IMR-90 (cell line): ENCODE data around the gene STAT1. TPM values are rescaled to one million over a fixed set of nuclear protein-coding genes. Genes with fewer than 3 reads are reported as not detected.
A peak's percentile ranks its signal among the peaks of the same experiment; 100 is the strongest.

Experiments used
- ATAC-seq: fragments of 200-7000 bp; cut with Tn5 transposase; 2 replicates; pipeline ENCODE4 v1.9.1; 2020; ENCODE audit warnings: low read depth, mild to moderate bottlenecking, moderate library complexity
- BruUV-seq: library from RNA; stranded (reverse); fragments of 400-500 nt; replicated peaks from 2 replicates; lab custom pipeline; 2021; lab: Mats Ljungman, UMichigan
- CTCF ChIA-PET: fragments of 300-600 bp; formaldehyde crosslinking; extraction: SDS; loops from one replicate; lab custom pipeline; 2021; ENCODE audit warnings: antibody characterized with exemption; lab: Yijun Ruan, JAX
- POLR2A ChIA-PET: fragments of 300-600 bp; sonication (Branson Sonifier 250); formaldehyde crosslinking; loops from one replicate; lab custom pipeline; 2022; ENCODE audit warnings: antibody characterized with exemption; ENCODE audit not compliant: unreplicated experiment; lab: Charles Lee
- DNase-seq: peaks from one replicate; pipeline ENCODE4 v3.0.0; 2013
- H2AFZ ChIP-seq: replicated peaks from 2 replicates; pipeline ENCODE3; 2013; ENCODE audit warnings: low read length, mild to moderate bottlenecking; ENCODE audit not compliant: poor library complexity
- H2AK5ac ChIP-seq: 2 replicates; pipeline ENCODE4 v1.6.1; 2013; ENCODE audit warnings: low read depth, low read length, inconsistent platforms
- H2AK9ac ChIP-seq: replicated peaks from 2 replicates; pipeline ENCODE3; 2013; ENCODE audit warnings: mild to moderate bottlenecking, low read depth, low read length, moderate library complexity; ENCODE audit not compliant: poor library complexity
- H2BK120ac ChIP-seq: 2 replicates; pipeline ENCODE4 v1.6.1; 2013; ENCODE audit warnings: low read depth, low read length, inconsistent platforms
- H2BK15ac ChIP-seq: 3 replicates; pipeline ENCODE4 v1.6.1; 2013; ENCODE audit warnings: low read depth, low read length, inconsistent platforms
- H2BK20ac ChIP-seq: 2 replicates; pipeline ENCODE4 v1.6.1; 2013; ENCODE audit warnings: low read depth, mild to moderate bottlenecking, inconsistent platforms, low read length, moderate library complexity
- H2BK5ac ChIP-seq: 2 replicates; pipeline ENCODE4 v1.6.1; 2013; ENCODE audit warnings: mild to moderate bottlenecking, low read depth, low read length, inconsistent platforms; ENCODE audit not compliant: poor library complexity, severe bottlenecking
- H3K14ac ChIP-seq: replicated peaks from 2 replicates; pipeline ENCODE4 v1.6.1; 2013; ENCODE audit warnings: low read depth, low read length, inconsistent platforms
- H3K18ac ChIP-seq: 2 replicates; pipeline ENCODE4 v1.6.1; 2013; ENCODE audit warnings: low read depth, low read length, control low read depth
- H3K23ac ChIP-seq: 2 replicates; pipeline ENCODE4 v1.6.1; 2013; ENCODE audit warnings: low read depth, low read length, inconsistent platforms
- H3K27ac ChIP-seq: 2 replicates; pipeline ENCODE4 v1.5.1; 2013; ENCODE audit warnings: mild to moderate bottlenecking, control low read depth, low read length; ENCODE audit not compliant: insufficient read depth
- H3K27me3 ChIP-seq: 2 replicates; pipeline ENCODE4 v1.6.1; 2013; ENCODE audit warnings: low read length; ENCODE audit not compliant: control insufficient read depth, insufficient read depth
- H3K36me3 ChIP-seq: 2 replicates; pipeline ENCODE4 v1.6.1; 2013; ENCODE audit warnings: low read length, mixed read lengths; ENCODE audit not compliant: control insufficient read depth, insufficient read depth
- H3K4ac ChIP-seq: 2 replicates; pipeline ENCODE4 v1.6.1; 2013; ENCODE audit warnings: low read depth, low read length, inconsistent platforms
- H3K4me1 ChIP-seq: 2 replicates; pipeline ENCODE4 v1.6.1; 2013; ENCODE audit warnings: low read length, mixed read lengths; ENCODE audit not compliant: control insufficient read depth, insufficient read depth
- H3K4me2 ChIP-seq: 2 replicates; pipeline ENCODE4 v1.6.1; 2013; ENCODE audit warnings: low read depth, mild to moderate bottlenecking, control low read depth, low read length, moderate library complexity
- H3K4me3 ChIP-seq: 2 replicates; pipeline ENCODE4 v1.5.1; 2013; ENCODE audit warnings: low read depth, mild to moderate bottlenecking, control low read depth, low read length, moderate library complexity; ENCODE audit not compliant: insufficient read depth
- H3K56ac ChIP-seq: 2 replicates; pipeline ENCODE4 v1.6.1; 2013; ENCODE audit warnings: low read length, inconsistent platforms; ENCODE audit not compliant: insufficient read depth; ENCODE audit errors: extremely low read depth
- H3K79me1 ChIP-seq, 2 experiments: 2 replicates each; pipeline ENCODE4 v1.6.1; 2013; ENCODE audit warnings: low read length in 2 of 2, inconsistent platforms in 1 of 2, low read depth in 1 of 2
- H3K9ac ChIP-seq: 2 replicates; pipeline ENCODE4 v1.6.1; 2013; ENCODE audit warnings: low read depth, low read length, control low read depth
- H3K9me1 ChIP-seq: 2 replicates; pipeline ENCODE4 v1.6.1; 2013; ENCODE audit warnings: low read length, inconsistent platforms; ENCODE audit not compliant: insufficient read depth
- H3K9me3 ChIP-seq: 2 replicates; pipeline ENCODE4 v1.6.1; 2013; ENCODE audit warnings: low read length; ENCODE audit not compliant: control insufficient read depth, insufficient read depth
- H4K20me1 ChIP-seq: 2 replicates; pipeline ENCODE4 v1.6.1; 2013; ENCODE audit warnings: low read length, inconsistent platforms; ENCODE audit not compliant: insufficient read depth
- H4K5ac ChIP-seq: 2 replicates; pipeline ENCODE4 v1.6.1; 2013; ENCODE audit warnings: mild to moderate bottlenecking, low read depth, low read length, control low read depth
- H4K8ac ChIP-seq, 2 experiments: 2 replicates each; pipeline ENCODE4 v1.6.1; 2013; ENCODE audit warnings: low read depth in 2 of 2, low read length in 2 of 2, control low read depth in 1 of 2, inconsistent platforms in 1 of 2
- H4K91ac ChIP-seq: 2 replicates; pipeline ENCODE4 v1.6.1; 2013; ENCODE audit warnings: low read depth, low read length, inconsistent platforms; ENCODE audit not compliant: insufficient read depth
- MAFK ChIP-seq: IDR thresholded peaks from 2 replicates; pipeline ENCODE4 v1.6.1; 2012; ENCODE audit warnings: low read depth, low read length, improper control_type of control experiment
- MAZ ChIP-seq: IDR thresholded peaks from 2 replicates; pipeline ENCODE4 v1.6.1; 2012; ENCODE audit warnings: low read depth, mild to moderate bottlenecking, low read length, improper control_type of control experiment, moderate library complexity, borderline replicate concordance
- RAD21 ChIP-seq: IDR thresholded peaks from 2 replicates; pipeline ENCODE4 v1.6.1; 2012; ENCODE audit warnings: low read length, improper control_type of control experiment
- RFX5 ChIP-seq: IDR thresholded peaks from 2 replicates; pipeline ENCODE4 v1.8.0; 2012; ENCODE audit warnings: low read depth, mild to moderate bottlenecking, low read length, moderate library complexity
- WGBS, 2 experiments: methylation state at CpG; one replicate each; pipeline versions ENCODE4 v1.1.5 to v1.1.7; 2013; ENCODE audit warnings: missing lambda C conversion rate in 2 of 2; ENCODE audit not compliant: insufficient read length in 1 of 2; ENCODE audit errors: extremely low coverage in 2 of 2; 5-methylcytosine and 5-hydroxymethylcytosine counted together
- dilution Hi-C: fragments of 300-500 bp; cut with HindIII; formaldehyde crosslinking; loops from one replicate; pipeline ENCODE4 v1.14.3; 2018; ENCODE audit warnings: low sequenced_read_pairs; ENCODE audit not compliant: unreplicated experiment
- in situ Hi-C: fragments of 300-500 bp; cut with MboI; formaldehyde crosslinking; loops from 3 replicates; pipeline ENCODE4 v1.14.3; 2019; ENCODE audit warnings: low sequenced_read_pairs, inconsistent platforms, mixed read lengths
- intact Hi-C: fragments of 100-400 bp; cut with micrococcal nuclease; formaldehyde crosslinking; loops from 2 replicates; pipeline ENCODE4 v1.10.0; 2022
- polyA plus RNA-seq, 3 experiments: library from polyadenylated mRNA; depleted of rRNA; stranded (reverse); fragments of >200 nt; gene quantifications; 2 replicates each; pipeline ENCODE4 v1.2.3, GENCODE V29; 2012; ENCODE audit warnings: low replicate concordance in 1 of 3
- total RNA-seq: library from RNA; depleted of rRNA; stranded (reverse); fragments of >200 nt; gene quantifications from 2 replicates; pipeline ENCODE4 v1.2.3, GENCODE V29; 2012
- TF ChIP-seq, protein P1 (sequence below): conservative IDR thresholded peaks from 2 replicates; pipeline ENCODE4 v1.5.1; 2012; ENCODE audit warnings: mild to moderate bottlenecking, low read depth, low read length, improper control_type of control experiment

STAT1 gene
- total and polyA plus RNA-seq, 2 of the 4 experiments (the other 2 are of a cell fraction): 43.2 to 67.9 TPM

DNA sequence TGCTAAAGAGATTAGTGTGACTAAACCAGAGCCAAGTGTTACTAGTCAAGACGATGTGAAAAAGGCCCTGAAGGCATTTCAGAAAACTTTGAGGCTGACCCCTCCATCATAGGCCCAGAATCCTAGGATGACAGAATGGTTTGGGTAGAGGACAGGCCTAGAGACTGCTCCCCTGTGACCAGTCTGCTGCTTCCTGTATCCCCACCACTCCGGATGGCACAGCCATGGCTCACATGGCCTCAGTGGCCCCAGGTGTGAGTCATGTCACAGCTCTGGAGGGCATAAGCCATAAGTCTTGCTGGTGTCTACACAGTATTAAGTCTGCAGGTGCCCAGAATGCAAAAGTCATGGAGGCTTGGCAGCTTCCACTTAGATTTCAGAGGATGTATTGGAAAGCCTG lies 12.4 kb upstream of the STAT1 start:
- H3K36me3 ChIP-seq: no peaks in the 10 kb centered on the region
- CTCF ChIA-PET: no interaction called here
- H4K5ac ChIP-seq: no peak overlapping the region
- intact Hi-C loops (no loop called here), in situ Hi-C loops (no loop called here), dilution Hi-C loops (no loop called here)
- POLR2A ChIA-PET: no interaction called here
- H3K9me1 ChIP-seq: peaks cover 10% of the 10 kb centered on the region
- H3K9me3 ChIP-seq: no peaks in the 10 kb centered on the region
- no peak overlapping the region for H2BK120ac ChIP-seq
- peak overlapping the region; percentile 28; the same call in 1 of the 3 replicates for H2BK15ac ChIP-seq
- H3K56ac ChIP-seq: no peak overlapping the region
- H3K9ac ChIP-seq: no peak overlapping the region
- H4K20me1 ChIP-seq: no peaks in the 10 kb centered on the region
- no peak overlapping the region for H3K14ac ChIP-seq
- no peak overlapping the region for H3K4me2 ChIP-seq
- DNase-seq (no peak), ATAC-seq (no peak)
- H3K27ac ChIP-seq: no peak overlapping the region
- H4K8ac ChIP-seq: no peak overlapping the region
- peaks cover 6 to 16% of the 10 kb centered on the region in 2 experiments; a peak in 3 of 4 replicates for H3K79me1 ChIP-seq
- no peak overlapping the region for H2AFZ ChIP-seq
- no CpG with 5 or more reads among the region's 2 CpGs for WGBS, 2 experiments
- peaks cover 10% of the 10 kb centered on the region for H3K4me1 ChIP-seq
- no peak overlapping the region for H3K23ac ChIP-seq
- H3K18ac ChIP-seq: no peak overlapping the region
- no peak overlapping the region; the same call in 1 of the 2 replicates for H2AK5ac ChIP-seq
- BruUV-seq: no TSS peak
- H2AK9ac ChIP-seq: no peak overlapping the region
- H3K27me3 ChIP-seq: no peaks in the 10 kb centered on the region
- no peak overlapping the region for H2BK5ac ChIP-seq
- TF ChIP-seq RFX5 (no peak), MAZ (no peak), MAFK (no peak), RAD21 (no peak)
- TF ChIP-seq, protein P1, sequence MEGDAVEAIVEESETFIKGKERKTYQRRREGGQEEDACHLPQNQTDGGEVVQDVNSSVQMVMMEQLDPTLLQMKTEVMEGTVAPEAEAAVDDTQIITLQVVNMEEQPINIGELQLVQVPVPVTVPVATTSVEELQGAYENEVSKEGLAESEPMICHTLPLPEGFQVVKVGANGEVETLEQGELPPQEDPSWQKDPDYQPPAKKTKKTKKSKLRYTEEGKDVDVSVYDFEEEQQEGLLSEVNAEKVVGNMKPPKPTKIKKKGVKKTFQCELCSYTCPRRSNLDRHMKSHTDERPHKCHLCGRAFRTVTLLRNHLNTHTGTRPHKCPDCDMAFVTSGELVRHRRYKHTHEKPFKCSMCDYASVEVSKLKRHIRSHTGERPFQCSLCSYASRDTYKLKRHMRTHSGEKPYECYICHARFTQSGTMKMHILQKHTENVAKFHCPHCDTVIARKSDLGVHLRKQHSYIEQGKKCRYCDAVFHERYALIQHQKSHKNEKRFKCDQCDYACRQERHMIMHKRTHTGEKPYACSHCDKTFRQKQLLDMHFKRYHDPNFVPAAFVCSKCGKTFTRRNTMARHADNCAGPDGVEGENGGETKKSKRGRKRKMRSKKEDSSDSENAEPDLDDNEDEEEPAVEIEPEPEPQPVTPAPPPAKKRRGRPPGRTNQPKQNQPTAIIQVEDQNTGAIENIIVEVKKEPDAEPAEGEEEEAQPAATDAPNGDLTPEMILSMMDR: no peak
- H2BK20ac ChIP-seq: no peak overlapping the region
- H3K4me3 ChIP-seq: no peak overlapping the region
- H4K91ac ChIP-seq: no peak overlapping the region
- H3K4ac ChIP-seq: no peak overlapping the region
